ENCODE results near the gene PHRF1.
A peak's percentile ranks its signal among the peaks of the same experiment; 100 is the strongest.

PHRF1 gene

GRCh38 chr11:534396-535209 lies 41.7 kb upstream of the PHRF1 start:
- H3K27me3 ChIP-seq (ENCODE audit: control insufficient read depth, insufficient read depth, low read length): peaks cover 4% of the 10 kb centered on the region
- H3K9ac ChIP-seq (ENCODE audit: low read length): peak overlapping the region; percentile 49
- H3K4me1 ChIP-seq (ENCODE audit: control insufficient read depth, insufficient read depth, low read length): peaks cover 7% of the 10 kb centered on the region
- H3K4me3 ChIP-seq (ENCODE audit: low read length): peak overlapping the region; percentile 78
- no peak overlapping the region for H3K27ac ChIP-seq (ENCODE audit: low read depth, low read length)
- H3K36me3 ChIP-seq (ENCODE audit: control insufficient read depth, insufficient read depth, low read length): peaks cover 12% of the 10 kb centered on the region

- Histone ChIP-seq H3K4me3 (ENCODE audit: low read length) (peak overlapping the region; percentile 78), H3K27ac (ENCODE audit: low read depth, low read length) (no peak overlapping the region), H3K4me1 (ENCODE audit: control insufficient read depth, insufficient read depth, low read length) (peaks cover 7% of the 10 kb centered on the region), H3K9ac (ENCODE audit: low read length) (no peak overlapping the region), H3K27me3 (ENCODE audit: control insufficient read depth, insufficient read depth, low read length) (peaks cover 4% of the 10 kb centered on the region), H3K36me3 (ENCODE audit: control insufficient read depth, insufficient read depth, low read length) (peaks cover 12% of the 10 kb centered on the region)
These were observed 41.1 kb upstream of the PHRF1 start for GRCh38 chr11:535210-535518.

- H3K4me3 ChIP-seq (ENCODE audit: low read length): peak within 1 kb of the TSS; percentile 78
- peak within 1 kb of the TSS; percentile 49 for H3K9ac ChIP-seq (ENCODE audit: low read length)
- peaks cover 7% of the 10 kb centered on the region for H3K4me1 ChIP-seq (ENCODE audit: control insufficient read depth, insufficient read depth, low read length)
- peak within 1 kb of the TSS; percentile 32 for H3K27ac ChIP-seq (ENCODE audit: low read depth, low read length)
- peaks cover 4% of the 10 kb centered on the region for H3K27me3 ChIP-seq (ENCODE audit: control insufficient read depth, insufficient read depth, low read length)
- H3K36me3 ChIP-seq (ENCODE audit: control insufficient read depth, insufficient read depth, low read length): peaks cover 12% of the 10 kb centered on the region
These were observed 40.5 kb upstream of the PHRF1 start, which contains the start of gene HRAS for GRCh38 chr11:535519-536454. HRAS (minus strand) TSS chr11:535576.

DNA sequence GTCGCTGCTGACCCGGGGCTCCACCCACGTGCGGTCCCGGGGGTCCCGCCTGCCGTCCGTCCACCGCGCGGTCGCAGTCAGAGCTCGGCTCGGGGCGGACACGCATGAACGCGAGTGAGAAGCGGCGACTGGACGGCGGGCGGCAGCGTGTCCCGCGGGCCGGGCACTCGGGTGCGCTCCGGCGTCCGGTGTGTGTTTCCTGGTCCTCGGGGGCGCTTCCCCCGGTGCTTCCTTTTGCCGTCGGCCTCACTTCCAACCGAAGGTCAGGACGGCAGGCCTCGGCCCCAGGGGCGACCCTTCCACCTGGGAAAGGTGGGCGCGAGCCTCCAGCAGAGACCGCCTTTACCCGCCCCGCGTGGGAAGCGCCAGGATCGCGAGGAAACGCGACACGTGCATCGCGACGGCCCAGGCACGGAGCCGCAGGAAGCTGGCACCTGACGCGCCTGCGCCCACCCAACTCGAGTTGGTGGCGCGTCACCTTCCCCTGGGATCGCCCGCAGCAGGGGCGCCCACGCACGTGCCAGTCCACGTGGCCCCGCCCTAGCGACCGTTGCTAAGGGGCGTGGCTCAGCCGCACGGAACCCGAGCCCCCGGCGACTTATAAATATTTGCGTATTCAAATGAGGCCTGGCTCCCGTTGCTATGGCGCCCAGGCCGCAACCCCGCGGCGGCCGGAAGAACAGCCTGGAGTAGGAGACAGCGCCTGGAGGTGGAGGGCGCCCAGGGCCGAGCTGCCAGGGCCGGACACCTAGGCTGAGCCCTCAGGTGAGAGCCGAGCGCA lies 39.2 kb upstream of the PHRF1 start, which contains the start of gene LRRC56:
Gene LRRC56, plus strand, starts transcription at position 687 of the 781 bp plus-strand sequence. CDS start 3,158 bp downstream, outside the sequence.
- Histone ChIP-seq H3K36me3 (ENCODE audit: control insufficient read depth, insufficient read depth, low read length) (peaks cover 12% of the 10 kb centered on the region), H3K9ac (ENCODE audit: low read length) (peak within 1 kb of the TSS; percentile 17), H3K4me1 (ENCODE audit: control insufficient read depth, insufficient read depth, low read length) (peaks cover 7% of the 10 kb centered on the region), H3K27ac (ENCODE audit: low read depth, low read length) (no peak within 1 kb of the TSS), H3K4me3 (ENCODE audit: low read length) (peak within 1 kb of the TSS; percentile 55), H3K27me3 (ENCODE audit: control insufficient read depth, insufficient read depth, low read length) (peaks cover 4% of the 10 kb centered on the region)

DNA sequence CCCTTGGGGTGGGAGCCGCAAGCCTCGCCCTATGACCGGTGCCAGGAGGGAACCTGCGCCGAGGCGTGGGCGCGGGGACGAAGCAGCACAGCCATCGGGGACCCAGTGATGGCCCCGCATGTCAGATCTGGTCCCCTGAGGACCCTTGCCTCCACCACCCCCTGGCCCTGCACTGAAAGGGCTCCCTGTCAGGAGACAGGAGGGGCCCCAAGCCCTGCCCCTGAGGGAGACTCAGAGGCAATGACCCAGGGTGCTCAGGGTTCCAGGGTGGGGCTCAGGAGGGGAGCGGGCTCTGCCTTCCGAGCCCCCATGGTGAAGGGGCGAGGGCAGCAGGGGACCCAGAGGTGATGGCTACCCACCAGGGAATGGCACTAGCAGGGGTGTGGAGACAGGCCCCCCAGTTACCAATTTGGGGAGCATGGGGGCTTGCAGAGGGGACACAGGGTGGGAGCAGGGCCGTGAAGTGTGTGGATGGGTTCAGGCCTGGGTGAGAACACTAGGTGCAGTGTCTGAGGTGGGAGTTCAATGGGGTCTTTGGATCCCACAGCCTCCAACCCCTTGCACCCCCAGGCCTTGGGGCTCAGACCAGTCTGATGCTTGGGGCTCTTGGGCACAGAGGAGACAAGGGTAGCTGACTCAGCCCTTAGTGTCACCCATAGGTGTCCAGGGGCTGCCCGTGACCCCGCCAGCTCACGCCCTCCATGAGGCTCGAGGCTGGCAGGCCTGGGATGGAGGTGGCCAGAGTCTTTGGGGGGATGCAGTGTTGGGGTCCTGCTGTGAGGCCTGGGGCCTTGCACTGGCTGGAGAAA lies 38.4 kb upstream of the PHRF1 start:
- H3K9ac ChIP-seq (ENCODE audit: low read length): no peak overlapping the region
- H3K27ac ChIP-seq (ENCODE audit: low read depth, low read length): no peak overlapping the region

GRCh38 chr11:538431-539051 lies 37.7 kb upstream of the PHRF1 start:
- H3K9ac ChIP-seq (ENCODE audit: low read length): no peak overlapping the region
- H3K36me3 ChIP-seq (ENCODE audit: control insufficient read depth, insufficient read depth, low read length): peaks cover under 1% of the 10 kb centered on the region
- H3K4me3 ChIP-seq (ENCODE audit: low read length): no peak overlapping the region
- peaks cover 4% of the 10 kb centered on the region for H3K27me3 ChIP-seq (ENCODE audit: control insufficient read depth, insufficient read depth, low read length)
- peaks cover 7% of the 10 kb centered on the region for H3K4me1 ChIP-seq (ENCODE audit: control insufficient read depth, insufficient read depth, low read length)
- no peak overlapping the region for H3K27ac ChIP-seq (ENCODE audit: low read depth, low read length)

More for the DNA sequence above, 38.4 kb upstream of the PHRF1 start:
- Histone ChIP-seq H3K4me3 (ENCODE audit: low read length) (peak overlapping the region; percentile 55), H3K36me3 (ENCODE audit: control insufficient read depth, insufficient read depth, low read length) (peaks cover 5% of the 10 kb centered on the region), H3K27me3 (ENCODE audit: control insufficient read depth, insufficient read depth, low read length) (peaks cover 4% of the 10 kb centered on the region), H3K4me1 (ENCODE audit: control insufficient read depth, insufficient read depth, low read length) (peaks cover 7% of the 10 kb centered on the region)

- H3K4me1 ChIP-seq (ENCODE audit: control insufficient read depth, insufficient read depth, low read length): no peaks in the 10 kb centered on the region
- no peak overlapping the region for H3K27ac ChIP-seq (ENCODE audit: low read depth, low read length)
- H3K36me3 ChIP-seq (ENCODE audit: control insufficient read depth, insufficient read depth, low read length): no peaks in the 10 kb centered on the region
- H3K27me3 ChIP-seq (ENCODE audit: control insufficient read depth, insufficient read depth, low read length): peaks cover 4% of the 10 kb centered on the region
- no peak overlapping the region for H3K4me3 ChIP-seq (ENCODE audit: low read length)
- no peak overlapping the region for H3K9ac ChIP-seq (ENCODE audit: low read length)
These were observed 36.2 kb upstream of the PHRF1 start for GRCh38 chr11:539971-540481.

GRCh38 chr11:540583-541432 lies 35.5 kb upstream of the PHRF1 start:
- Histone ChIP-seq H3K36me3 (ENCODE audit: control insufficient read depth, insufficient read depth, low read length) (no peaks in the 10 kb centered on the region), H3K4me1 (ENCODE audit: control insufficient read depth, insufficient read depth, low read length) (no peaks in the 10 kb centered on the region), H3K27ac (ENCODE audit: low read depth, low read length) (no peak overlapping the region), H3K4me3 (ENCODE audit: low read length) (no peak overlapping the region), H3K9ac (ENCODE audit: low read length) (no peak overlapping the region), H3K27me3 (ENCODE audit: control insufficient read depth, insufficient read depth, low read length) (peaks cover 4% of the 10 kb centered on the region)

DNA sequence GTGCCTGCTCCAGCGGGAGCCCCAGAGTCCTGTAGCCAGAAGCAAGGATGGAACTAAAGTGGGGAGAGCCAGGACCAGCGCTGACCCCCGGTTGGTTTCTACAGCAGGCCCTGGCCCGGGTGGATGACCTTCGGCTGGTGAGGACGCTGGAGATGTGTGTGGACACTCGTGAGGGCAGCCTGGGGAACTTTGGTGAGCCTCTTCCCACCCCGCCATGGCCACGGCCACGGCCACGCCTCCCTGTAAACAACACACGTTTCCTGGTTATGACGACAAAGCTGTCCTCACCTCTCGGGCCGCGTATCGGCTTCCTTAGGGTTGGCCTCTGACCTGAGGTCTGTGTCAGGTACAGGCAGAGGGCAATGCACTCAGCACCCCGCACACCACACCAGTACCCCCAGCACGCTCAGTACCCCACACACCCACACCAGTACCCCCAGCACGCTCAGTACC lies 34.8 kb upstream of the PHRF1 start:
- H3K36me3 ChIP-seq (ENCODE audit: control insufficient read depth, insufficient read depth, low read length): no peaks in the 10 kb centered on the region
- H3K27ac ChIP-seq (ENCODE audit: low read depth, low read length): no peak overlapping the region
- H3K9ac ChIP-seq (ENCODE audit: low read length): no peak overlapping the region
- no peak overlapping the region for H3K4me3 ChIP-seq (ENCODE audit: low read length)
- H3K4me1 ChIP-seq (ENCODE audit: control insufficient read depth, insufficient read depth, low read length): no peaks in the 10 kb centered on the region
- peaks cover 4% of the 10 kb centered on the region for H3K27me3 ChIP-seq (ENCODE audit: control insufficient read depth, insufficient read depth, low read length)

GRCh38 chr11:544817-545166 lies 31.5 kb upstream of the PHRF1 start:
- H3K4me1 ChIP-seq (ENCODE audit: control insufficient read depth, insufficient read depth, low read length): no peaks in the 10 kb centered on the region
- no peaks in the 10 kb centered on the region for H3K27me3 ChIP-seq (ENCODE audit: control insufficient read depth, insufficient read depth, low read length)
- no peaks in the 10 kb centered on the region for H3K36me3 ChIP-seq (ENCODE audit: control insufficient read depth, insufficient read depth, low read length)
- H3K27ac ChIP-seq (ENCODE audit: low read depth, low read length): no peak overlapping the region
- H3K9ac ChIP-seq (ENCODE audit: low read length): no peak overlapping the region
- no peak overlapping the region for H3K4me3 ChIP-seq (ENCODE audit: low read length)

Data from rectal smooth muscle tissue (tissue), 1 donor.